GM18498 (cell line): Measurements from ENCODE around the gene NAB2.
A peak's percentile ranks its signal among the peaks of the same experiment; 100 is the strongest.
"Not testable (repeated sequence)": the region's sequence is repeated elsewhere in the genome, so short reads cannot be mapped to it uniquely, and the experiment has no call there.

Experiments
- ATAC-seq: cut with Tn5 transposase; IDR thresholded peaks from one replicate; pipeline ENCODE4 v1.9.1; 2021; ENCODE audit warnings: mild to moderate bottlenecking, moderate library complexity; ENCODE audit not compliant: unreplicated experiment

NAB2 gene

GRCh38 chr12:57063991-57064685 lies 24.8 kb upstream of the NAB2 start:
- ATAC-seq: peak; percentile 86

- ATAC-seq: no peak
Measured at GRCh38 chr12:57066245-57066644, 22.7 kb upstream of the NAB2 start.

GRCh38 chr12:57069523-57069922 lies 19.4 kb upstream of the NAB2 start:
- ATAC-seq: peak; percentile 85

- no peak for ATAC-seq
Measured at GRCh38 chr12:57072661-57073060, 16.3 kb upstream of the NAB2 start.

GRCh38 chr12:57073566-57074450 lies 15.1 kb upstream of the NAB2 start:
- not testable (repeated sequence) for ATAC-seq

GRCh38 chr12:57078519-57079404 lies 10.2 kb upstream of the NAB2 start, which contains the start of gene NEMP1:
NEMP1 (minus strand) TSS chr12:57078791; CDS start chr12:57078745, 46 bp downstream.
- ATAC-seq: peak; percentile 98

GRCh38 chr12:57079821-57080220 lies 9.1 kb upstream of the NAB2 start:
- no peak for ATAC-seq

- no peak for ATAC-seq
Measured at GRCh38 chr12:57080855-57081254, 8.1 kb upstream of the NAB2 start.

- no peak for ATAC-seq
Measured at GRCh38 chr12:57085999-57086492, 2.9 kb upstream of the NAB2 start.

GRCh38 chr12:57086493-57087009 lies 2.4 kb upstream of the NAB2 start:
- ATAC-seq: no peak

- peak; percentile 38 for ATAC-seq
Measured at GRCh38 chr12:57087010-57087690, 1.8 kb upstream of the NAB2 start.

GRCh38 chr12:57087691-57088353 lies 1.1 kb upstream of the NAB2 start:
- ATAC-seq: peak; percentile 34

GRCh38 chr12:57089271-57090245 lies 644 bp downstream of the NAB2 start:
- ATAC-seq: no peak

GRCh38 chr12:57090490-57090889 lies 1.6 kb downstream of the NAB2 start:
- ATAC-seq: no peak

- ATAC-seq: no peak
Measured at GRCh38 chr12:57090924-57091637, 2.2 kb downstream of the NAB2 start.

GRCh38 chr12:57091638-57092528 lies 3.0 kb downstream of the NAB2 start:
- ATAC-seq: no peak

GRCh38 chr12:57092529-57092862 lies 3.6 kb downstream of the NAB2 start:
- ATAC-seq: no peak
